ENCODE data around the gene JAK3. TPM values are rescaled to one million over a fixed set of nuclear protein-coding genes. Genes with fewer than 3 reads are reported as not detected.

JAK3 gene
- total and polyA plus RNA-seq, 2 donors (not counting 1 experiment from before 2014, with no cell fraction given), result 1.1 to 1.2 TPM

GRCh38 chr19:17877696-17878095 is 29.9 kb upstream of the JAK3 start:
- no peaks in the 10 kb centered on the region for H4K20me1 ChIP-seq (ENCODE audit: control insufficient read depth, extremely low read depth, insufficient read depth, low read length)
- TF ChIP-seq, protein P1, sequence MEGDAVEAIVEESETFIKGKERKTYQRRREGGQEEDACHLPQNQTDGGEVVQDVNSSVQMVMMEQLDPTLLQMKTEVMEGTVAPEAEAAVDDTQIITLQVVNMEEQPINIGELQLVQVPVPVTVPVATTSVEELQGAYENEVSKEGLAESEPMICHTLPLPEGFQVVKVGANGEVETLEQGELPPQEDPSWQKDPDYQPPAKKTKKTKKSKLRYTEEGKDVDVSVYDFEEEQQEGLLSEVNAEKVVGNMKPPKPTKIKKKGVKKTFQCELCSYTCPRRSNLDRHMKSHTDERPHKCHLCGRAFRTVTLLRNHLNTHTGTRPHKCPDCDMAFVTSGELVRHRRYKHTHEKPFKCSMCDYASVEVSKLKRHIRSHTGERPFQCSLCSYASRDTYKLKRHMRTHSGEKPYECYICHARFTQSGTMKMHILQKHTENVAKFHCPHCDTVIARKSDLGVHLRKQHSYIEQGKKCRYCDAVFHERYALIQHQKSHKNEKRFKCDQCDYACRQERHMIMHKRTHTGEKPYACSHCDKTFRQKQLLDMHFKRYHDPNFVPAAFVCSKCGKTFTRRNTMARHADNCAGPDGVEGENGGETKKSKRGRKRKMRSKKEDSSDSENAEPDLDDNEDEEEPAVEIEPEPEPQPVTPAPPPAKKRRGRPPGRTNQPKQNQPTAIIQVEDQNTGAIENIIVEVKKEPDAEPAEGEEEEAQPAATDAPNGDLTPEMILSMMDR (conservative IDR thresholded peaks at IDR 0.05 in 1 of 2, IDR thresholded peaks at IDR 0.05 in 1 of 2; ENCODE audit: low read depth in 1 of 2, low read length in 2 of 2), result no peak
- no peak for TF ChIP-seq EZH2 (IDR thresholded peaks at IDR 0.05; ENCODE audit: low read length, missing control alignments)
- no peaks in the 10 kb centered on the region for H3K36me3 ChIP-seq (ENCODE audit: control insufficient read depth, insufficient read depth, low read length)
- H3K79me2 ChIP-seq (ENCODE audit: control insufficient read depth, insufficient read depth, low read length), result no peaks in the 10 kb centered on the region
- H2AFZ ChIP-seq (ENCODE audit: low read length), result no peak overlapping the region
- no peaks in the 10 kb centered on the region for H3K9me3 ChIP-seq (ENCODE audit: control insufficient read depth, insufficient read depth, low read depth, low read length)
- no peak overlapping the region for H3K27ac ChIP-seq (ENCODE audit: insufficient read depth, low read length)
- H3K4me3 ChIP-seq (replicated peaks in 1 of 4; ENCODE audit: control extremely low read depth in 1 of 4, insufficient read depth in 1 of 4, low read depth in 3 of 4, low read length in 4 of 4), result no peak overlapping the region
- H3K4me1 ChIP-seq (ENCODE audit: control insufficient read depth, extremely low read depth, insufficient read depth, low read length), result no peaks in the 10 kb centered on the region
- H3K9ac ChIP-seq (ENCODE audit: insufficient read depth, low read length), result no peak overlapping the region
- no peak overlapping the region for H3K4me2 ChIP-seq (ENCODE audit: extremely low read depth, insufficient read depth, low read length)
- peaks cover 13% of the 10 kb centered on the region for H3K27me3 ChIP-seq (ENCODE audit: control insufficient read depth, insufficient read depth, low read length)
- DNase-seq (ENCODE audit: low read depth in 2 of 2), result no peak

DNA sequence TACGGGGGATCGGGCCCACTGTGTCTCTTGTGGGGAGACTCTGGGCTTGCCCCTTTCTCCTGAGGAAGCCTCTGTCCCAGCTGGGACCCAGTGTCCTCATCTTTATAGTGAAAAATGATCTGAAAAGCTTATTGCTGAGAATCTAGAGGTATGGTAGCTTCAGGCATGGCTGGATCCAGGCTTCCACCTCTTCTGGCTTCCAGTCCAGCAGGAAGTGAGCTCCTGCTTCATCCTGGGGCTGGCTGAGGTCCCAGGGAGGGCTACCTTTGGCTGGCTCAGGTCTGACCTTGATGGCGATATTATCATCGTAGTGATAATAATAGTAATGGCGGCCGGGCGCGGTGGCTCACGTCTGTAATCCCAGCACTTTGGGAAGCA is 27.0 kb upstream of the JAK3 start:
- no peaks in the 10 kb centered on the region for H3K36me3 ChIP-seq (ENCODE audit: control insufficient read depth, insufficient read depth, low read length)
- no peaks in the 10 kb centered on the region for H3K9me3 ChIP-seq (ENCODE audit: control insufficient read depth, insufficient read depth, low read depth, low read length)
- no peaks in the 10 kb centered on the region for H3K79me2 ChIP-seq (ENCODE audit: control insufficient read depth, insufficient read depth, low read length)
- no peak overlapping the region for H3K9ac ChIP-seq (ENCODE audit: insufficient read depth, low read length)
- TF ChIP-seq EZH2 (IDR thresholded peaks at IDR 0.05; ENCODE audit: low read length, missing control alignments), result no peak
- TF ChIP-seq, protein P1 (conservative IDR thresholded peaks at IDR 0.05 in 1 of 2, IDR thresholded peaks at IDR 0.05 in 1 of 2; ENCODE audit: low read depth in 1 of 2, low read length in 2 of 2), result no peak
- no peak for DNase-seq (ENCODE audit: low read depth in 2 of 2)
- H4K20me1 ChIP-seq (ENCODE audit: control insufficient read depth, extremely low read depth, insufficient read depth, low read length), result no peaks in the 10 kb centered on the region
- no peak overlapping the region for H3K4me2 ChIP-seq (ENCODE audit: extremely low read depth, insufficient read depth, low read length)
- H3K27me3 ChIP-seq (ENCODE audit: control insufficient read depth, insufficient read depth, low read length), result peaks cover 37% of the 10 kb centered on the region
- no peak overlapping the region for H3K27ac ChIP-seq (ENCODE audit: insufficient read depth, low read length)
- no peak overlapping the region for H2AFZ ChIP-seq (ENCODE audit: low read length)
- no peaks in the 10 kb centered on the region for H3K4me1 ChIP-seq (ENCODE audit: control insufficient read depth, extremely low read depth, insufficient read depth, low read length)
- no peak overlapping the region for H3K4me3 ChIP-seq (replicated peaks in 1 of 4; ENCODE audit: control extremely low read depth in 1 of 4, insufficient read depth in 1 of 4, low read depth in 3 of 4, low read length in 4 of 4)

DNA sequence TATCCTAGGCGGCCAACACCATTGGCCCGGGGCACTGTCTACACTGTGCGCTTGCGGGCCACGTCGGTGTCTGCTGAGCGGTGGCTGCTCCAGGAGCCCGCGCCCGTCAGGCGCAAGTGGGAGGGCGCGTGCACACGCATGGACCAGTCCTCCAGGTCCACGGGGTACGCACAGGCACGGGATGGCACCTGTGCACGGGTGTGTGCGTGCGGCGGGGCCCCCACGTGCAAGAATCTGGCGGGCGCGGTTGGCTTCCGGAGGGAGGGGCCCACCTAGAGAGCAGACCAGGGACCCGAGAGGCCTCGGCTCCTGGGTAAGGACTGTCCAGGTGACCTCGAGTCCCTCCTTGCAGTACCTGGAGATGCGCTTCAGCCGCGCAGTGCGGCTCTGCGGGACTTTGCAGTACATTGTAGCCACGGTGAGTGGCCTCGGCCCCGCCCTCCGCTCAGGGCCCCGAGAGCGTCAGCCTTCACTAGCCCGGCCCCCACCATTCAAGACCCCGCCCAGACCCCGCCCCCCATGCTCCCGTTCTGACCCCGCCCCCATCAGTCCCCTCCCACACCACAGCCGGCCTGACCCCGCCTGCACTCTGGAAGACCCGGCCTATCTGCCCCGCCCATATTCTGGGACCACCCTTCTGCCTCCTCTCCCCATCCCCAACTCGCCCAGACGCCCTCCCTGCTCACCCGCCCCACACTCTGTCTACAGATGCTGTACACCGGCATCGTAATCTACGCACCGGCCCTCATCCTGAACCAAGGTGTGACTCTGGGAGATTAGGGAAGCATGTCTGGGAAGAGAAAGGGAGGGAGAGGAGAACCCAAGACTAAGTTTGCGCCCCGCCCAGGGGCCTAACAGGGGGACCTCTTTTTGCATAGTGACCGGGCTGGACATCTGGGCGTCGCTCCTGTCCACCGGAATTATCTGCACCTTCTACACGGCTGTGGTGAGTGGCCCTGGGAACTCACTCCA is 26.3 kb upstream of the JAK3 start:
- H3K27me3 ChIP-seq (ENCODE audit: control insufficient read depth, insufficient read depth, low read length), result peaks cover 40% of the 10 kb centered on the region
- H3K4me3 ChIP-seq (replicated peaks in 1 of 4; ENCODE audit: control extremely low read depth in 1 of 4, insufficient read depth in 1 of 4, low read depth in 3 of 4, low read length in 4 of 4), result no peak overlapping the region
- no peaks in the 10 kb centered on the region for H3K4me1 ChIP-seq (ENCODE audit: control insufficient read depth, extremely low read depth, insufficient read depth, low read length)
- no peak overlapping the region for H3K4me2 ChIP-seq (ENCODE audit: extremely low read depth, insufficient read depth, low read length)
- H3K36me3 ChIP-seq (ENCODE audit: control insufficient read depth, insufficient read depth, low read length), result no peaks in the 10 kb centered on the region
- no peaks in the 10 kb centered on the region for H3K9me3 ChIP-seq (ENCODE audit: control insufficient read depth, insufficient read depth, low read depth, low read length)
- no peak overlapping the region for H3K9ac ChIP-seq (ENCODE audit: insufficient read depth, low read length)
- no peaks in the 10 kb centered on the region for H4K20me1 ChIP-seq (ENCODE audit: control insufficient read depth, extremely low read depth, insufficient read depth, low read length)
- no peak overlapping the region for H3K27ac ChIP-seq (ENCODE audit: insufficient read depth, low read length)
- H2AFZ ChIP-seq (ENCODE audit: low read length), result no peak overlapping the region
- H3K79me2 ChIP-seq (ENCODE audit: control insufficient read depth, insufficient read depth, low read length), result no peaks in the 10 kb centered on the region
- no peak for DNase-seq (ENCODE audit: low read depth in 2 of 2)
- no peak for TF ChIP-seq EZH2 (IDR thresholded peaks at IDR 0.05; ENCODE audit: low read length, missing control alignments)
- TF ChIP-seq, protein P1 (conservative IDR thresholded peaks at IDR 0.05 in 1 of 2, IDR thresholded peaks at IDR 0.05 in 1 of 2; ENCODE audit: low read depth in 1 of 2, low read length in 2 of 2), result no peak
